HTERT RPE-1 (cell line): Measurements from ENCODE around the gene DES.
"Not testable (repeated sequence)": the region's sequence is repeated elsewhere in the genome, so short reads cannot be mapped to it uniquely, and the experiment has no call there.

Experiments
- in situ Hi-C: fragments of 300-500 bp; cut with MboI; formaldehyde crosslinking; loops from 4 replicates; pipeline ENCODE4 v1.14.3; 2020; ENCODE audit warnings: low sequenced_read_pairs

DES gene

DNA sequence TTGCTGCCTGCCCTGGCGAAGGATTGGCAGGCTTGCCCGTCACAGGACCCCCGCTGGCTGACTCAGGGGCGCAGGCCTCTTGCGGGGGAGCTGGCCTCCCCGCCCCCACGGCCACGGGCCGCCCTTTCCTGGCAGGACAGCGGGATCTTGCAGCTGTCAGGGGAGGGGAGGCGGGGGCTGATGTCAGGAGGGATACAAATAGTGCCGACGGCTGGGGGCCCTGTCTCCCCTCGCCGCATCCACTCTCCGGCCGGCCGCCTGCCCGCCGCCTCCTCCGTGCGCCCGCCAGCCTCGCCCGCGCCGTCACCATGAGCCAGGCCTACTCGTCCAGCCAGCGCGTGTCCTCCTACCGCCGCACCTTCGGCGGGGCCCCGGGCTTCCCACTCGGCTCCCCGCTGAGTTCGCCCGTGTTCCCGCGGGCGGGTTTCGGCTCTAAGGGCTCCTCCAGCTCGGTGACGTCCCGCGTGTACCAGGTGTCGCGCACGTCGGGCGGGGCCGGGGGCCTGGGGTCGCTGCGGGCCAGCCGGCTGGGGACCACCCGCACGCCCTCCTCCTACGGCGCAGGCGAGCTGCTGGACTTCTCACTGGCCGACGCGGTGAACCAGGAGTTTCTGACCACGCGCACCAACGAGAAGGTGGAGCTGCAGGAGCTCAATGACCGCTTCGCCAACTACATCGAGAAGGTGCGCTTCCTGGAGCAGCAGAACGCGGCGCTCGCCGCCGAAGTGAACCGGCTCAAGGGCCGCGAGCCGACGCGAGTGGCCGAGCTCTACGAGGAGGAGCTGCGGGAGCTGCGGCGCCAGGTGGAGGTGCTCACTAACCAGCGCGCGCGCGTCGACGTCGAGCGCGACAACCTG, at the start of gene DES:
DES (plus strand) TSS at position 223 of the 857 bp plus-strand sequence; CDS start at position 309, 86 bp downstream.
- in situ Hi-C loops: loop anchor here (25.0 kb wide), 1 partner anchor 94 kb away; the partner anchor contains the start of gene ASIC4

DNA sequence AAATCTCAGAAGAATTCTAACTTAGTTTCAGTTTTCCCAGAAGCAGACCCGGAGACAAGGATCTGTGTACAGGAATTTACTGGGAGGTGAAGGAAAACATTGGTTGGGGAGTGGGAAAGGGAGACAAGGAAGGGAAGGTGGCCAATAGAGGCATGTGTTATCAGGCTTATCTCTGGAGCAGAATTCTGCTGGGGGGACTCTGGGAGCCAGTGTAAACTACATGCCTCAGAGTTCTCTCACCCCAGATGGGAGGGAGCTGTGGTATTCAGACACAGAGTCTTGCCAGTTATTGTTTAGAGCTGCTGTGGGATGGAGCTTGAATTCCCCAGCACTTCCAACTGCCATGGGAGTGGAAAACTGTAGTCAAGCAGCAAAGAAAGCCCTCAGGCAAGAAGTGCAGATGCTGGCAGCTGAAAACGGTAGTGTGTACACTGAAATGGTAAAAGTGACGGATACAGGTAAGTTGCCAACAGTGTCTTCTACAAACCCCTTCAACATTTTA, 49.4 kb upstream of the DES start:
- in situ Hi-C loops: no loop called here

DNA sequence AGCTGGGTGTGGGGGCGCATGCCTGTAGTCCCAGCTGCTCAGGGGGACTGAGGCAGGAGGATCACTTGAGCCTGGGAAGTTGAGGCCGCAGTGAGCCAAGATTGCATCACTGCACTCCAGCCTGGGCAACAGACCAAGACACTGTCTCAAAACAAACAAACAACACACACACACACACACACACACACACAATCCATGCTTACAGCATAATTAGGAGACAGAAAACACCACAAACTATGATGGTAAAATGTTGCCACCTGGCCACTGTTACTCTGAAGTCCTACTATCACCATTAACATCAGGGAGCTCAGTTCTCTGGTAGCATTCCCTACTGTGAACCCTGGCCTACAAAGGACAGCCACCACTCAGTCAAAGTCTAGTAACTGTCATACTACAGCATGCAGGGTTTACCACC, 48.7 kb upstream of the DES start:
- in situ Hi-C loops: no loop called here

DNA sequence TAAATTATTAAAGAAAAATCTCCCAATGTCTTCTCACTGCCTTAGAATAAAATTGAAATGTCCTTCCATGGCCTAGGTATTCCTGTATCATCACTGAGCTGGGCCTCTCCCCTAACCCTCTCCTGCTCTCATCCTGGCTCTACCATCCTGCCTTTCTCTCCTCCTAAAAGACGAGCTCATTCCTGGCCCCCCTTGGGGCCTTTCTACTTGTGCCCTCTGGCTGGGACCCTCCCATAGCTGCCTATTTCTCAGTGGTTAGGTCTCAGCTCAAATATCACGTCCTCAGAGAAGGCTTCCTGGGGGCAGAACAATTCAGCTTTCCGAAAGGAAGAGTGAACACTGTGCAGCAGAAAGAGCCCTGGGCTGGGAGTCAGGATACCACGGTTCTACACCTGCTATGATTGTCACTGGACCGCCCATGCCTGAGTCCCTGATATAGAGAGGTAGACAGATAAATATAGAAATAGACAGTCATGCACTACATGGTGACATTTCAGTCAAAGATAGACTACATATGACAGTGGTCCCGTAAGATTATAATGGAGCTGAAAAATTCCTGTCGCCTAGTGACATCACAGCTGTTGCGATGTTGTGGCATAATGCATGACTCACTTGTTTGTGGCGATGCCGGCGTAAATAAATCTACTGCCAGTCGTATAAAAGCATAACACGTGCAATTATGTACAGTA, 39.9 kb upstream of the DES start:
- in situ Hi-C loops: no loop called here

DNA sequence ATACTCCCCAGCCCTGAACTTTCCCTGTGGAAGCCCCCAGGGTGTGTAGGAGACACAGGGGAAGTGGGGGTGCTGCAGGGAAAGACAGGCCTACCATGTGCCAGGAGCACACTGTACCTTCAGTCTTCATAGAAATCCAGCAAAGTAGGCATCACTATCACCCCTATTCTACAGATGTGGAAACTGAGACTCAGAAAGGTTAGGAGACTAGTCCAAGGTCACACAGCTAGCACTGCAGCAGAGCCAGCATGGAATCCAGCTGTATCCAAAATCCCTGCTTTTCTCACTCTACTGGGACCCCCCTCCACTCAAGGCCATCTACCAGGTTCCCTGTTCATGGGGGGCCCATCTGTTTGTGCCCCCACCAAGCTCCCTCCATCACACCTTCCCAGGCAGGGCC, 37.3 kb upstream of the DES start:
- in situ Hi-C loops: no loop called here

DNA sequence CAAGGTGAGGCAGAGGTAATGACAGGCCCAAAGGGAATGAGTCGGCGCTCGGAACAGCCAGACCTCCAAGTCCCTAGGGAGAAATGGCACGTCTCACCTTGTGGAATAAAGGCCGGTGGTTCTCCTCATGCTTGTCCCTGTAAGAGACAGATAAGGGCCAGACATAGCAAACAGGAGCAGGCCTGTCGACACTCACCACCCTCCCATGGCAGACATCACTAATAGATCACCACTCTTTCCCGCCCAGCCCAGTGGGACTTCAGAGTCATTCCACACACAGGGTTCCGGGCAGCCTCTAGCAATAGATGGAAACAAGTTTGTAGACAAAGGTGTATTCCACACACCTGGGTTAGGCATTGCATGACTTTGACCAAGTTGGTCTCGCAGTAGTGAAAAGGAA, 36.7 kb upstream of the DES start:
- in situ Hi-C loops: no loop called here

DNA sequence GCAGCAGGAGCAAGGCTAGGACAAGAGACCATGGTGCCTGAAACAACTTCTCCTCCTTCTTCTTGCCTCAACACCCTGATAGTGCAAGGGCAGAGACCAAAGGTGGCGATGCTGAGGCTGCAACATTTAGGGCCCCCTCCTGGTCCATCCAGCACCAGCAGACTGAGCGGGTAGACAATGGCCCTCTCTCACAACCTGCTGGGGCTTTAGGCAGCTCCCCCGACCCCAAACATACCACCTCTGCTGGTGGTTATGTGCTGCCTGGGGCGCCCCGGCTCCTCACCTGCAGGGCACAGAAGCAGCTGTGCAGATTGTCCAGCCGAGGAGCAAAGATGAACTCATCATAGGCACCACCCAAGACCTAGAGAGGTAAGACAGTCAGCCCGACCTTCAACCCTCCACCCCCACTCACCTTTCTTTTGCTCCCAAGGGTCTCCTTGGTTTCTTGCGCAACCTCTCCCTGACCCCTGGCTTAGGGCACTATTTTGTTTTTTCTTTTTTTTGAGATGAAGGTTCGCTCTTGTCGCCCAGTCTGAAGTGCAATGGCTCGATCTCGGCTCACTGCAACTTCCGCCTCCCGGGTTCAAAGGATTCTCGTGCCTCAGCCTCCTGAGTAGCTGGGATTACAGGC, 34.0 kb upstream of the DES start:
- in situ Hi-C loops: no loop called here

DNA sequence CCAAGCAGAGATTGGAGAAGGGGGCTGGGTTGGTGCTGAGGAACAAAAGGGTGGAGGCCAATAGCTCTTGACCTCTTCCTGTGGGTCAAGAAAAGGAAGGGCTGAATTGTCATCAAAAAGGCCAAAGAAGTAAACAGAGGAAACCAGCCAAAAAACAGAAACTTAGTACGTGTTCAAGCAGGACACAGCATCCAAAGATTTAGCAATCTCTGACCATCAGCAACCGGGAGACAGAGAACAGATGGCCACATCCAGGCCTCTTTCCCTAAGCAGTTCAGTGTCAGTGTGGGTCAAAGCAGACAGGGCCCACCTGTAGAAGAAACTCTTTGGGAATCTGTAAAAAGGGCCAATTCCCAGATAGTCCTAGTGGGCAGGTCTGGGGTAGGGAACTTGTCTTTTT, 33.3 kb upstream of the DES start:
- in situ Hi-C loops: no loop called here

DNA sequence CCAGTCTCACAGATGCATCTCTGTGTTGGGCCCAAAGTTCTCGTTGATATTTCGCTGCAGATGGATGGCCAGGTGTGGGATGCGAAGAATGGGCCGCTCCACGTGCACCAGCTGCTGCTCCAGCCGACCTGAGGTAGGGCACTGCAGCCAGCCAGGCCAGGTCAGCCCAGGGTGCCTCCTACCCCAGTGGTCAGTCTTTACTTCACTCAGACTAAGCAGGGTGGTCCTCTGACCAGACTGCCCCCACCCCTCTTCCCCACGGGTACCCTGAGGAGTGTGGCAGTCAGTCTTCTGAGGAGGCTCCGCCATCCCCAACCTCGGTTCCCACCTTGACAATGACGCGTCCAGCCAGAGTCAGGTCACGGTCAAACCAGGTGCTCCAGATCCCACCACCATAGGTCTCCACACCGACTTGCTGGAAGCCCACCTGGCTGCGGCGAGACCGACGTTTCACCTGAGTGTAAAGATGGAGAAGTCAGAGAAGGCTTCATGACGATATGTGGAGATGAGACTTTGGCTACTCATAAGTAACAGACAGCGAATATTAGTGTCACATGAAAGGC, 32.1 kb upstream of the DES start:
- in situ Hi-C loops: no loop called here

DNA sequence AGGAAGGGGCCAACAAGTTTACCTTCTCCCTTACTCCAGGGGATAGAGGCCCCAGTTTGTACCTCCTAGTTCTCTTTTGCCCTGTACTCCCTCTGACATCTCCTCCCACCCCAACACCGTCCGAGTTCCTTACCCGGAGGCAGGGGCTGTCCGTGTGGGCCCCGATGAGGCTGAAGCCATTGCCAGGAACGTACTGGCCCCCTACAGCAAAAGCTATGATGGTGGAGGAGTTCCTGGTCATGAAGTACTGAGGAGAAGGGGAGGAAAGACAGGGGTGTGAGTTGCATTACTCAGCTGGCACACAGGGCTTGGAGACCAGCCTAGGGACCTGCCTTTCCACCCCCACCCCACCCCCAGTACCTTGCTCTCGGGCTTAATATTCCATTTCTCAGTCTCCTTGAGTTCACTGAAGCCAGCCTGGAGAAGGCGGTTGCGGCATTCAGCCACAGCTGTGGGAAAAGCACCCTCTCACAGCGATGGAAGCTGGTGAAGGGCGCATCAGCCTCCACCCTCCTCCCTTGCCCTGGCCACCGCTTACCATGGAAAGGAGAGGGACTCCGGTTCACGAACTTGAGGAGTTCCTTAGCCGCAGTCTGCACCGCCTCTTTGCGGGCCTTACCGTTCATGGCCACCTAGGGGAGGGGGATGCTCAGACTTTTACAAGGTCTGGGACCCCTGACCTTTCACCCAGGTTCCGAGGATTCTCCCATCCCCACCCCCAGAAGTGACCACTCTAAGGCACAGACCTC, 31.5 kb upstream of the DES start:
- in situ Hi-C loops: no loop called here

DNA sequence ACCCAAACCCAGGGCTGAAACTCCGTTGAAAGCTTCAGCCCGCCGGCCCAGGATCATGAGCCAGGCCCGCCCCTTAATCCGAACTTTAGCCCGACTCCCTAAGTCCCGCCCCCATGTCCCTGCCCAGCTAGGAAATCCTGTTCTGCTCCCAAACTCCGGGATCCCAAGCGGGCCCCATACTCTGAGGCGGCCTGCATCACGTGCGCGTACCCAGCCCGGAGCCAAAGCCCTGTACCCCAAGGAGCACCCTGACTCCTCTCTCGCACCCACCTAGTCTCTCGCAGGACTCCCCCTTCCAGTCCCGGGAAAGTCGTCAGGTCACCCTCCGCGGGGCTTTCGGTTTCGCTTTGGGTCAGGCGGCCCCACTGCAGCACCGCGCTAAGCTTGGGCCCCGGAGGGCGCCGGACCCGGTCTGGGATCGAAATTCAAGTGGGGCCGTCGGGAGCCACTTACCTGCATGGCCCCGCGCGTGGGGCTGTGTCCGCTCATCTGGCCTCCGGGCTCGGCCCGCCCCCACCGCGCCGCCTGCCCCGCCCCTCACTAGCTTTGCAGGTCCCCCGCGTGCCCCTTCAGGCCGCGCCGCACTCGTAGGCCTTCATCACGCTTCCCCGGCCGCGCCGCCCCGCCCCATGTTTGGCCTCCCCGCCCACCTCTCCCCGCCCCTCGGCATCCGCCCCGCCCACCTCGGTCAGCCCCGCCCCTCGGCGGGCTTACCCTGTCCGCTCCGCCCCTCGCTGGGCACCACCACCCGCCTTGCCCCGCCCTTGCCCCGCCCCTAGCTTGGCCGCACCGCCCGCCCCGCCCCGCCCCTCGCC, 30.7 kb upstream of the DES start, which contains the start of gene DNPEP:
DNPEP (minus strand) TSS at position 607 of the 815 bp plus-strand sequence; CDS start at position 489, 118 bp downstream.
- in situ Hi-C loops: no loop called here

DNA sequence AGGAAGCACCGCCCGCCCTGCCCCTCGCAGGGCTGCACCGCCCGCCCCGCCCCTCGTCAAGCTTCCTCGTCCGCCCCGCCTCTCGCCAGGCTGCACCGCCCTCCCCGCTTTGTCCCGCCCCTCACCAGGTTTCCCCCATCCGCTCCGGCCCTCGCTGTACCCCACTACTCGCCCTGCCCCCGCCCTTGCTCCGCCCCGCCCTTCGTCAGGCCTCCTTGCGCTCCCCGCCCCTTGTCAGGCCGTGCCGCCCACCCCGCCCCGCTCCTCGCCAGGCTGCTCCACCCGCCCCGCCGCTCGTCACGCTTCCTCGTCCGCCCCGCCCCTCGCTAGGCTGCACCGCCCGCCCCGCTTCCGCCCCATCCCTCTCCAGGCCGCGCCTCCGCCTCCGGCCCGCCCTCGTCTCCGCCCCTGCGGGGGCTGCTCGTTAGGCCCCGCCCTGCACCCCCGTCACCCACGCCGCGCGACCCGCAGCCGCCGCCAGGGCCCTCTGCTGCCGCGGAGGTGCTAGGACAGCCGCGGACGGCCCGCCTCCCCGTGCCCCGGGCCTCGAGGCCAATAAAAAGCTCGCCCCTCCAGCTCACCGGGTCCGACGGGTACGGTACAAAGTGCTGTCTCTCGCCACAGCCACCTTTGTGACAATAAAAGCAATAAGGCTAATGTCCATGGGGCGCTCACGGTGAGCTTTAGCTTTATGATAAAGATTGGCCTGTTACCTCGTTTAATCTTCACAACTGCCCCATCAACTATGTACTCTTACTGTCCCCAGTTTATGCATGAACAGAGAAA, 29.9 kb upstream of the DES start:
- in situ Hi-C loops: no loop called here

DNA sequence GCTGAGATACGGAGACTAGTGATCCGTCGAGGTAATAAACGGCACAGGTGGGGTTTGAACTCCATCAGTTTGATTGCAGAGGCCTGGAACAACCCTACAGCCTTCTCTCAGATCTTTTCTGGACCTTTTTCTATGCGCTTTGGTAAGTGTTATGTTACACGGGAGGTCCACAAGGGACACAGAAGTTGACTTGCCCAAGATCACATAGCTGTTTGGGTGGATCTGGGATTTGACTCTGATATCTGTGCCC, 29.3 kb upstream of the DES start:
- in situ Hi-C loops: no loop called here

DNA sequence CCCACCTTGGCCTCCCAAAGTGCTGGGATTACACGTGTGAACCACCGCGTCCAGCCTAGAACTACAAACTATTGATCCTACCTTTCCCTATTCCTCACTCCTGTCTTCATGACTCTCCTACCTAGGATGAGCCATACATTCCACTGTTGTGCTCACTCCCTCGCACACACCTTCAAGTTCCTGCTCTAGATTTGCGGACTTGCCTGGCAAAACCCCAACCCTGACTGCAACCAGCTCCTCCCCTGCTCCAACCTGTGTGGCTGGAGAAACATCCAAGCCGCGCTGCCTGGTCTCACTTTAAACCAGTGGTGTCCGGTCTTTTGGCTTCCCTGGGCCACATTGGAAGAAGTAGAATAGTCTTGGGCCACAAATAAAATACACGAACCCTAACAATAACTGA, 25.4 kb upstream of the DES start:
- in situ Hi-C loops: no loop called here

DNA sequence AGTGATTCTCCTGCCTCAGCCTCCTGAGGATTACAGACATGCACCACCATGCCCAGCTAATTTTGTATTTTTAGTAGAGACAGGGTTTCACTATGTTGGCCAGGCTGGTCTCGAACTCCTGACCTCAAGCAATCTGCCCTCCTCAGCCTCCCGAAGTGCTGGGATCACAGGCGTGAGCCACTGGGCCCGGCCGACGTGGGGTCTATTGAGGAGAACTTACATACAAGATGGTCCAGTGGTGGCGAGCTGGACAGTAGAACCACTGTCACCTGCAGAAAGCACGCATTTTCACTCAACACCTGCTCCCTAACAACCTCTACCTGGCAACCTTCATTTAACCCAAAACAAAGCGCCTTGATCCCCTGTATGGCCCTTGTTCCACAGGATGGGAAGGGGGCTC, 23.1 kb upstream of the DES start:
- in situ Hi-C loops: not testable (repeated sequence)

DNA sequence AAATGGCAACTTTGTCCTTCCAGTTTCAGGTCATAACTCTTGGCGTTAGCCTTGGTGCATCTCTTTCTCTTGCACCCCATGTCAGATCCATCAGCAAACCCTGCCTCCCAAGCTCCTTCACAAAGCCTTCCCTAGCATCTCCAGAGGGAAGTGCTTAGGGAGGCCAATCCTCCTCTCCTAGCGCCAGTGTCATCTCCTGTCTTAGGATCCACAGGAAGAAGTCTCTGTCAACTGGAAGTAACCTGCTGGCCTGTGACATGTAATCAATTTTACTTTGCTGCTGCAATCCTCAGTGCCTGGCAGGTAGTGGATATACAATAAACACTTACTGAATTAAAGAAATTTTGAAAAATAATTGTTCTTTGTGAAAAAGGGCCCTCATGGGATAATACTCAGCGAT, 22.6 kb upstream of the DES start:
- in situ Hi-C loops: no loop called here

DNA sequence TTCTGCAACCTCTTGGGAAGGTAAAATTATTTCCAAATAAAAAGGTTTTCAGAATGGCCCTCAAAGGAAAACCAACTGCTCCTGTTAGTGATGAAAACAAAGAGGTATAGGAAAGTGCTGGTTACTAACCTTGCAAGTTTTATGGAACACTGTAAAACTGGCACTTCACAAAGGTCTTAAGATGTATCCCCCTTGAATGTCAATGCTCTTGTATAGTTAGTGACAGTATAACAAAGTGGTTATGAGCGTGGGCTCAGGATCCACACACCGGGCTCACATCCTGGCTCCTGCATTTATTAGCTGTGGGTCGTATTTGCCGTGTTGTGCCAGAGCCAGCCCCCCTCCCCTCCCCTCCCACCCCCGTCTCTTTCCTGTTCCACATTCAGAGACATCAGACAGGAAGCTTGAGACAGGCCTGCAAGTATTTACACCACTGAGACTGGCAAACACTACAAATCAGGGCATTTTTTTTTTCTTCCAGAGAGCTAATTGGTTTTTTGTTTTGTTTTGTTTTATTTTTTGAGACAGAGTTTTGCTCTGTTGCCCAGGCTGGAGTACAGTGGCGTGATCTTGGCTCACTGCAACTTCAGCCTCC, 21.2 kb upstream of the DES start:
- in situ Hi-C loops: no loop called here

DNA sequence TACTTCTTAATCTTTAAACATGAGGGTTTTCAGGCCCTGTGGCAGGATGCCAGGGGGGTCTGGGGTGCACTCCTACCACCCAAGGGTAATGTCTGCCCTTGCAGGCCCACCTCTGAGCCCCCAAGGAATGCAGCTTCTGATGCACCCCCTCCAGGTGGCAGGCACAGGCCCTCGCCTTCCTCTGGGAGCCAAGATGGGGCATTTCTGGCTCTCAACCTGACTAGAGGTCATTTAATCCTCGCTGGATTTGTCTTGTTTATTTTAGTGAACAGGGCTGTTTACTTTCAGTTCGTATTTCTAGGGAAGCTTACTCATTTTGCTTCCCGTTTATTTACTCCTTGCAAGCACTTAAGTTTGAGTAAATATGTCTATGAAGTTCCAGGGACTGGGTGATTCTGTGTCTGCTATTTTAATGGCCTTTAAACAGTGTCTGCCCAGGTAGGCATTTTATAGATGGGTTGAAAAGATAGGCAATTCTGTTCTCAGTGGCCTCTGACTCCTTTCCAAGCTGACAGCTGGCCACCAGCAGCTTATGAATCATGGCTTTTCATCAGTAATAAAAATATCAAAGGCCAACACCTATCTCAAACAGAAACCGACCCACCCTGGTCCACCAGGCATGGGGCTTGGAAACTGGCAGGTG, 19.3 kb upstream of the DES start:
- in situ Hi-C loops: no loop called here
